Limb (tissue), 2 donors: ENCODE data around the gene UBE2D2.

ENCODE experiments used
- DNase-seq, 2 donors: peaks; one replicate each; pipeline ENCODE4 v3.0.0-alpha.2; 2016; ENCODE audit errors: extremely low spot score in 2 of 2

The UBE2D2 gene

DNA sequence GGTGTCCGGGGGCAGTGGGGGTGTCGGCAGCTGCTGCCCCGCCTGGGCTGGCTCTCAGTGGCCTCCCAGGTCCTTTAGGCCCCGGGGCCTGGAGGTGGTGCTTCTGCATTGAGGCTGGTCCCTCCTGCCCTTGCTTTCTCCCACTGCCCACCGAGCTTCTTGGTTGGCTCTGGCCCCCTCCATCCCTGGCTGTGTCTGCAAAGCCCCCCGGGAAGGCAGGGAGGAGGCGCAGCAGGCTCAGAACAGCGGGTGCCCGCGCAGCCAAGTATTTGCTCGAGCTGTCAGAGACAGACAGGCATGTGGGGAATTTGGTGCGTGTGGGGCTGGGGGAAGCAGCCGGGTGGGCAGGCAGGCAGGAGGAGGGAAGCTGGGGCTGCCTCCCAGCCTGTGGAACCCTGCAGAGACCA lies 98.6 kb downstream of the UBE2D2 start:
- peak in 1 of 2 donors; percentile 75 for DNase-seq

DNA sequence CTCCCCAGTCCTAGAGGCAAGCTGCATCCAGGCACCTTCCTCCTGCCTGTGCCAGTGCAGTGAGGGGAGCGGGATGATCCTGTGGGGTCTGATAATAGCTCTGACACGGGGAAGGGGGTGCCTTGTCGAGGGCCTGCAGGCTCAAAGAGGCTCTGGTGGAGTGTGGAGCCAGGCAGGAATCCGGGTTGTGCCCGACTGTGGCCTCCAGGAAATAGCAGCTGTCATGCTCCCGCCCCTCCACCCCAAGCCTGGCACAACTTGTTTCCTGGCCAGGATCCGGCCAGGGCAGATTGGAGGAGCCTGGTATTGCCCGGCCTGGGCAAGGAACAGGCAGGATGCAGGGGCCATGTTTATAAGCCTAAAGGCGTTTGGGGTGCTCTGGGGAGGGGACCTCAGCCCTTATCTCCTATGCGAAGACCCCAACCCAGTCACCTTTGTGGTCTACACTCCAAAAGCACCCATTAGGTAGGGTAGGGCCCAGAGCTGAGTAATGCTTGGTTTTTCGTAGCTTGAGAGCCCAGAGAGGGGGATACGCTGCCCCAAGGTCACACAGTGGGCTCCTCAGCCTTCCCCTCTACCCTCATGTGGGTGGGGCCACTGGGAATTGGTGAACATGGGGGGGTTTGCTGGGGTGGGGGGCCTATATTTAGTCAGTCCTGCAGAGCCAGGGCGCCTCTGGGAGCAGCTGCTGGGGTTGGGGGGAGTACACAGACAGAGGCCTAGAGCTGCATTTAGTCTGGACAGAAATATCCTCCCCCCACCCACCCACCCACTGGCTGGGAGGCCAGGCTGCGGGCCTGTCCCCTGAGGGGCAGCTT lies 99.2 kb downstream of the UBE2D2 start:
- DNase-seq, result peak in 1 of 2 donors; percentile 60

DNA sequence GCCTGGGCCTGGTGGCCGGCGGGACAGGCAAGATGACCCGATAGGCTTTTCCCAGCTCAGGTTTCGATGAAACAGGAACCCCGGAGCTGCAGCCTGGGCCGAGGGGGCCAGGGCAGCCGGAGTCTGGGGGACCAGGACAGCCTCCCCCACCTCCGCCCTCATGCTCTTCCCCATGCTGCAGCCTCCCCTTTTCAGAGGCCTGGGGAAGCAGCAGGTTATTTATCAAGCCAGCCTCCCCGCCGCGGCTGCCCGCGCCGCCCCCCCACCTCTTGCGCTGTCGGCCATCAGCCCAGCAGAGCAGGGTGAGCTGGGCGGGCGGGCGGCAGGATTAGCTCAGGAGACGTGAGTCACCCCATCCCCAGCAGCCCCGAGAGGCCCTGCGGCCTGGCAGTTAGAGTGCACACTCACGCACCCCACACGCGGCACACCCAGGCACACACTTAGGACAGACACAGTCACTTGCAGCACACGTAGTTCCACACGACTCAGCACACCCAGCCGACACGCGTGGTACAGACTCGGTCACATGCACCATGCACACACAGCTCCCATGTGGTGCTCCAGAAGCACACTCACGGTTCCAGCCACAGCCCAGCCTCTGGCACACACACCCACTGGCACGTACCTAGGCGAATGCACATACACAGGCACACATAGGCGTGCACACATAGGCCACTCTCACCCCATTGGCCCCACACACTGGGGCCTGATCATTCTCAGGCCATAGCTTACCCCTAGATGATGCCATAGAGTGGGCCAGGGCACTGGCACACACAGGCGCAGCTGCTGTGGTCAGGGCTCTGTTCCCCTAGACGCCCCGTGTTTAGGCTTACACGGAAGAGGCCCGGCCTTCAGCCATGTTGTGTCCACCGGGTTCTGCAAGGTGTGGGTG lies 100.0 kb downstream of the UBE2D2 start:
- peak in 1 of 2 donors; percentile 76 for DNase-seq

DNA sequence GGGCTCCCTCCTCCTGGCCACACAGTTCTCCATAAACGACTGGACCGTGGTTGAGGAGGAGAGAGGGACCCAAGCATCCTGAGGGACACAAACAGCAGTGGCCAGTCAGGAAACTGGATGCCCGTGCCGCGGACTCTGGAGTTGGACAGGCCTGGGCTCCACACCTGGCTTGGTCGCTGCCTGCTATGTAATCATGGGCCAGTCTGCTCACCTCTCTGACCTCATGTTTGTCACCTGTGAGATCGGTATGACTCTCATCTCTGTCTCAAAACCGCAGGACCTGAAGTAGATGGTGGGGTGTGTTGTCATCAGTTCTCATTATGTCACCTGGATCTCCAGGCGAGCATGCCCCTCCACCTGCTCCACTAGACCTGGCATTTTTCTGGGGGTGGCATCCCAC lies 101.5 kb downstream of the UBE2D2 start:
- DNase-seq, result no peak

DNA sequence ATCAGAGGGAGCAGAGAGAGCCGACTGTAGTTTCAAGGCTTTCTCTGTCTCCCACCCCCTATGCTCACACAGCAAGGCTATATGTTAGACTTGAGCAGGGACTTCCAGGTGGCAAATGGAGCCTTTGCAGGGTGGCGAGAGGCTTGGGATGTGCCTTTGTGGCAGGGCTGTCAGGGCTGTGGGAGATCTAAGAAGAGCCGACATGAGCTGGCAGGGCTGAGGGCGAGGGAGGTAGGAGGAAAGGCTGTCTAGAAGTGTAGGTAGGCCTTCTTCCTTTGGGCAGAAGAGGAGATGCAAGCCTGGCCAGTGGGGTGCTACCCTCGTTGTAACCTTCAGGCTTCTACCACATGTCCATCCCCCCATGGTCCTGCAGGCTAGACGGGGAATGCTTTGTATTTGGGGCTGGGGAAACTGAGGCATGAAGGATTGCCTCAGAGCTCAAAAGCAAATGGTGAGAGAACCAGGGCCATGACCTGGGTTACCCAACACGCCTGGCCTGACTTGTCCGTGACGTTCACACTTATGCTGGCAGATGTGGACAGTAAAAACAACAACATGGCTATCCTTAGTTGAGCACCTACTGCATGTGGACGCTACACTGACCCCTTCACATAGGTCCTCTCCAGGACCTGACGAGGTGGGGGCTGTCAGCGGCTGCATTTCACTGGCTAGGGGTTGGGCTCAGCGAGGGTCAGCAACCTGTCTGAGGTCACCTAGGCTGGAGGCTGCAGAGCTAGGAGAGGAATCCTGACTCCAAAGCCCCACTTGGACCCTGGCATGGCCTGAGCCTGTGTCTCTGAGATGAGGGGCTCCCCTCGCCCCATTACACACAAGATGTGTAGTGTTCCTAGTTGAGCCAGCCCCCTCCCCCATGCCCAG lies 102.3 kb downstream of the UBE2D2 start:
- no peak for DNase-seq

DNA sequence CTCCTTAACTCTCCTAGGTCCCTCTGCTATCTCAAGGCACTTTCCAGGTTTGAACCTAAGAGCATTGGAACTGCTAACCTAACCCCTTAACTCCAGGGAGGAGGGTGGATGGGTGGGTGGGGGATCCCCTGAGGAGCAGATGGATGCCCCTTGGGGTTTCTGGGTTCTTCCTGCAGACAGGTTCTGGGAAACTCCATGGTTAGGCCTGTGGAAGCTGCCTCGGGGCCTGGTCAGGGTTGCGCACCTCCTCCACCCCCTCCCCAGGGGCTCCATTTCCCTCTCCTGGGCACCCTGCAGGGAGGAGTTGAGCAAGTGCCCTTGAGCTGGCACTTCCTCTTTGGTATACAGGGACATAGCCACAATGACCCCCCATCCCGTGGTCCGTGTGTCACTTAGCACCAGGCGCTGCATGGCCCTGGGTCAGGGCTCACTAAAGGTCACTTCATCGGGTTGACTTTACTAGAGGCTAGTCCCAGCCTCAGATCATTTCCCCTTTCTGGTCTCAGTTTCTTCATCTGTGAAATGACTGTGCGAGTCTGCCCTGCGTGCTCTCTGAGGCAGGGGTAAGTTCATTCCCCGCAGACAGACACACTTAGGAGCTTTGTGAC lies 103.1 kb downstream of the UBE2D2 start:
- no peak for DNase-seq

DNA sequence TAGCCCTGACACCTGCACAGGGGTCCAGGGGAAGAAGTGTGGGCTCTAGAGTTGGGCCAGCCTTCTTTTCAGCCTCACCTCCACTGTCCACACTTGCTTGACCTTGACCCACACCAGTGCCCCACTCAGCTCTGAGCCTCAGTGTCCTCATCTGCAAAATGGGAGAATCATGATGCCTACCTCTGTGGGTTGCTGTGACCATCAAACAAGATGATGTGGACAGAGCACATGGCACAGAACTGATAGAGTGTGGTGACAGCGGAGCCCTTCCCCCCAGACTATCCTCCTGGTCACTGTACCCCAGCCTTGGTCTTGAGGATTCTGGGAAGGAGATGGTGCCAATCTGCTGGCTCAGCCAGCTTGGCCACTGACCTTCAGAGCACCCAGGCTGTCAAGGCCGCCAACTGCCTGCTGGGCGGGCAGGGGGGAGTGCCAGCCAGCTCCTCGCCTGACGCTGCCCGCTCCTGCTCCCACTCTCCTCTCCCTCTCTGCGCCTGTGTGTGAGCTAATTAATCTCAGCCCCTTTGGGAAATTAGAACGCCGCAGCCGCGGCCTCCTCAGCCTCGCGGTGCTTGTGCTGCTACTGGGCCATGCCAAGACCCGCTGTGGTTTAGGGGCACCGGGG lies 103.7 kb downstream of the UBE2D2 start:
- no peak for DNase-seq

DNA sequence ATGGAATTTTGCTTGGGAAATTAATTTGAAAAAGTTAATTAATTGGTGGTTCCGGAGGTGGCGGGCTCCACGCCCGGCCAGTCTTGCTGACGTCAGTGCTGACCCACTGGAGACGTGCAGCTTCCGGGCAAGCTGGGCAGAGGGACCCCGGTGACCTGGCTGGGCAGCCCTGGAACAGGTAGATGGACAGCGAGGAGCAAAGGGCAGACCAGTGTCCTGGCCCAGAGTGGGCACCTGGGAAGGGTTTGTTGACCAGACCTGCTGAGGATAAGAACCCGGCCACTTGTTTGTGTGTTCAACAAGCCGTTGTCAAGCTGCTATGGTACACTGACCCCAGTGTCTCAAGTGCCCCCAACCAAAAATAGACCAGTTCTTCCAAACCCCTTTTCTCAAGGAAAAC lies 104.5 kb downstream of the UBE2D2 start:
- no peak for DNase-seq

DNA sequence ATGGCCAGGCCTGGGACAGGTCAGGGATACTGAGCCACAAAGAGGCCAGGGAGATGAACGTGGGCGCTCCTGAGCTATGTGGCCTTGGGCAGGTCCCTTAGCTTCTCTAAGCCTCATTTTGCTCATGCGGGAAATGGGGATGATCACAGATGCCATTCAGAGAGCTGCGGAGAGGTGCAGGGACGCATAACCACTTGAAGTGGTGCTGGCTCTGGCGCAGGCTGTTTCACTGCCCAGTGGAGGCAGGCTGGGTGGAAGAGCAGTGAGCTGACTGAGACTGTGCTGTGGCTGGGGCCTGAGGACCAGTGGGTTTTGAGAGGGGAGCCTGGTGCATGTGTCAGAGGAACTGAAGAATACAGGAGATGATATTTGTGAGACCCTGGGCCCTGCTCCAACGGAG lies 105.4 kb downstream of the UBE2D2 start:
- no peak for DNase-seq

DNA sequence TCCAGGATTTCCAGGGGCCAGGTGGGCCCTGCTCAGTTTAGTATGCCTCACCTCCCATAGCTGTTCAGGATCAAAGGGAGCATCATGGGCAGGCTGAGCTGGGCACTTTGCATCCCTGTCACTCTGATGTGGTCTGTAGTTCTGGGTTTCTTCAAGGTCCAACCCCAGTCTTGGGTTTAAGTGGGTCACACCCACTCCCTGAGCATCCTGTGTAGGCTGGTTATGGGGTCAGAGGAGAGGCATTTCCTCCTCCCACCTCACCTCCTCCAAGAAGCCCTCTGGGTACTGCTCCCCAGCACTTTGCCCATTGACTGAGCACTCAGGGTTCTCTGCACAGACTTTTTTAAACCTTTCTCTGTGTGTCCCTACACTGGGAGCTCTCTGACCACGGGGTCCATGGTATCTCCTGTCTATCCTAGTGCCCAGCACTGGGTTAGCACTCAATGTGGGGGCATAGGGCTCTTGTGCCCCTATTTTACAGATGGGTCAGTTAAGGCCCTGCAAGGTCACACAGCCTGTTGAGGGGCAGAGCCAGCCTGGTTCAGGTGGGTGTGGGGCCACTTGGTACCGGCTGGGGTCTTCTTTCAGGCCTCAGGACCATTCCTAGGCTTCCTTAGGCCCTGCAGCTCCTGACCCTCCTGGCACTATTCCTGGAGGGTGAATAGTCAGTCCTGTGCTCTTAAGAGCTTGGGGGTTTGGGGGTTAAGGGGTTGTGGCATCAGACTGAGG lies 106.0 kb downstream of the UBE2D2 start:
- no peak for DNase-seq

DNA sequence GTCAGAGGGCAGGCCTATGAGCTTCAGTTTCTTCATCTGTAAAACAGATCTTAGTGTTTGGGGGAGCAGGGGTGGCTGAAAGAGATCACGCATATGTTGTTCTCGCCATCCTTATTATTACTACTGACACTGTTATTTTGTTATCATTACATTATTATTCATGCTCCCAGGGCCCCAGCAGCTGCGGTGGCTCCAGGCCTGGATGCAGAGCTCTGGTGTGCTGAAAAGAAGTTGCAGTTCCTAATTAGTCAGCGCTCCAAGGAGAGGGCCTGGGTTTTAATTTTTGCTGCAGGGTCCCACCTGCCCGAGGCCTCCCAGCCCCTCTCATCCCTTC lies 106.6 kb downstream of the UBE2D2 start:
- no peak for DNase-seq

DNA sequence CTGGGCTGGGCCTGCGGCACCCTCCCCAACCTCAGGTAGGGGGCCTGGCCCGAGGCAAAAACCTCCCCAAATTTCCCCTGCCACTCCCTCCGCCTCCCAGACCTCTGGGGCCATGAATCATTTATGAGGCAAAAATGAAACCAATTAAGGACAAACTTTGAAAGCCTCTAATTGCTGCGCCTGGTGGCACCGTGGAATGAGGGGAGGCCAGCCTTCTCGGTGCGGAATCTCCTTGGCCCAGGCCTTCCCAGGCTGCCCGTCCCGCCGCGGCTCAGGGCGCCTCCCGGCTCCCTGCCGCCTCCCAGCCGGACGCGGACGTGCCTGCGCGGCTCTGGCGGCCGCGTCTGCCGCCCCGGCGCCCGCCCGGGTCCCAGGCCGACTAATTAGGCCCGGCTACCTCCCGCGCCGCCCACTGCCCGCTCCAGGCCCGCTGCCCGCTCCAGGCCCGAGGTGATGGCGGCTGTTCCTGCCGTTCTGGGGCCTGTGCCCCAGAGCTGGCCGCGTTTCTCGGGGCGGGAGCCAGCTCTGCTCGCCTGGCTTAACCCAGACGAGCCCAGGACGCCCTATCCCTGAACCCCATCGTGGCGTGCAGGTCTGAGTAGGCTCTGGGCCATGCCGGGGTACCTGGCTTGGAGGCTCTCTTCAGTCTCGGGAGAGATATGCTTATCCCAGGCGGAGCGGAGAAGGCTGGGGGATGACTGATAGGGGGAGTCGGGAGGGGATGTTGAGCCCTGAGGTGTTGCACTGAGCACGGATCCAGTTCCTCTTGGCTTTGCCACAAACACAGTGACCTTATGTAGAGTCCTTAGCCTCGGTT lies 107.1 kb downstream of the UBE2D2 start:
- peak in 1 of 2 donors; percentile 67 for DNase-seq

DNA sequence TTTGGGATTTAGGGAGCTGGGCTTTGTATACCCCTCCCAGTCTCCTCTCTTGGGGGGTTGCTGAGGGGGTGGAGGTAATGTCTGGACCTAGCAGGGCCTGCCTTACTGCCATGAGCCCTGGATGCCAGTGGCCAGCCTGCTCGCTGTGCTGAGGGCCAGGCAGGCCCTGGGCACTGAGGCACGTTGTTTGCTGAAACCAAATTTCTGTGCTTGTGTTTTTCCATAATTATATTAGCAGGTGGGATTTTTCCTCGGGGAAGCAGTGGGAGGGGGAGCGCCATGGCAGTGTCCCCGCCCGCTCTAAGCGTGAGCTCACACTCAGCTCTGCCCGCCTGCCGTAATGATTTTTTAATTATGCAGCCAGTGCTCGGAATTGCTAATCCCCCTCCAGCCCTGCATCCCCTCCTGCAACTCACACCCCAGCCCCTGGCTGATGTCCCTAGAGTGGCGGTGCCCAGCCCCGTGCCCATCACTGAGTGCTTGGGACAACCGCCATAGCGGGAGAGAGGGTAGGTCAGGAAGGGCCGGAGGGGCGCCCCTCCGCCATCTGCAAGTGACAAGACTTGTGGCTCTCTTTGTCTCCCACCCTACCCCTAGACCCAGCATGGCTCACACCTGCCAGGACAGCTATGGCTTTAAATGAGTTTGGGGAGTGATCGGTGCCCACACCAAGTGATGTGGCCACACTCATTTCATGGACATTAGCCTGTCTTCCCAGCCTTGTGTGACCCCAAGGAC lies 108.0 kb downstream of the UBE2D2 start:
- DNase-seq, result peak in 1 of 2 donors; percentile 45

DNA sequence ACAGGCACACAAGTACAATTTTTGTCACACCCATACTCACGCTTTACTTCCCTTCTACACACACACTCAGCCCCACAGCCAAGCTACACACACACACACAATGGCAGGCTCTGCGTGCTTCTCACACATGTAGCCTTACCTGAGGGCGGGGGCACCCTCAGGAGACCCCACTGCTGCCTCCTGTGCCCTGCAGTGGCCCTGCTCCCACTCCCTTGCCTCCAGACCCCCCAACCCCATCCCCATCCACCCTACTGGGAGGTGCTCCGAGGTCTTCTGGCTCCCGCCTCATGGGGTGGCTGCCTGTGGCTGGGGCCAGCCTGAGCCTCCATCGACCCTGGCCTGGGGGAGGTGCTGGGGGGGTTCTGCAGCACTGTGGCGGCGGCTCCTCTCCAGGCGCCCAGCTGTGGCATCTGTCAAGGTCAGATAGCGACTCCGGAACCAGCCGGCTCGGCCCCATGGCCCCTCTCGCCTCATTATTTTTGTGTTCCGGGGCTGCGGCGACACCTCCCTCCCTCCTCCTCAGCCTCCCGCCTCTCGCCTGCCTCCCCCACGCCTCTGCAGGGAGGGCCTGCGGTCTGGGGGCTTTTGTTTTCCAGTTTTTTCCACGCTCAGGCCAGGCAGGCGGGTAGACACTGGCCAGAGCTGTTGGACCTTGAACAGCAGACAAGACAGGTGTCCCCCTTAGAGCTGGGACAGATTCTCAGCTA lies 108.7 kb downstream of the UBE2D2 start:
- peak in 1 of 2 donors; percentile 62 for DNase-seq

DNA sequence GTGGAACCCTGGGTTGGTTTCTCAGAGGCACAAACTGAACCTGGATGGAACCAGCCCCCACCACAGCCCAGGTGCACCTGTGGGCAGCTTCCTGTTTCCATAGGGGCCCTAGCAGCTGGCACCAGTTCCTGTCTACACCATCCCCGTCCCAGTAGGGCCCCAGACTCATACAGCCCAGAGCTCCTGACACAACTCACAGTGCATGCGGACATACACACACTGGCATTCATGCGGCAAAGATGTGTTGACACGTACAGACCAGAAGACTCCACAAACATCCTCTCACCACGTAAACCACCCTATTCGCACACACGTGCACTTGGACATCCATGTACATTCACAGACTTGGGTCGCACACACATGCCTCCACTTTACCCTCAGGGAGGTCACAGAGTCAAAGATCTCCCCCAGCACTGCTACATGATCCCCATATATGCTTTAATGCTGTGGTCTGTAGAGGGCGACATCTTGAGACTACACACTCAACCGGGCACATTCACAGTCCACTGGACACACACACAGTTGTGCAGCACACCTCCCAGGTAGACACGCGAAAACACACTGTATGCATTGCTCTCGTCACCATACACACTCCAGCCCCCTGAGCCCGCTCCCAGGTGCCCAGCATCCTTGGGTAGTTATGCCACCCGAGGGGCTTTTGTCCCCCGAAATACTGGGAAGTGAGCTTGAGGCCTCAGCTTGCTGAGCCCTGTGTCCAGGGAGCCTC lies 109.4 kb downstream of the UBE2D2 start:
- DNase-seq, result no peak

DNA sequence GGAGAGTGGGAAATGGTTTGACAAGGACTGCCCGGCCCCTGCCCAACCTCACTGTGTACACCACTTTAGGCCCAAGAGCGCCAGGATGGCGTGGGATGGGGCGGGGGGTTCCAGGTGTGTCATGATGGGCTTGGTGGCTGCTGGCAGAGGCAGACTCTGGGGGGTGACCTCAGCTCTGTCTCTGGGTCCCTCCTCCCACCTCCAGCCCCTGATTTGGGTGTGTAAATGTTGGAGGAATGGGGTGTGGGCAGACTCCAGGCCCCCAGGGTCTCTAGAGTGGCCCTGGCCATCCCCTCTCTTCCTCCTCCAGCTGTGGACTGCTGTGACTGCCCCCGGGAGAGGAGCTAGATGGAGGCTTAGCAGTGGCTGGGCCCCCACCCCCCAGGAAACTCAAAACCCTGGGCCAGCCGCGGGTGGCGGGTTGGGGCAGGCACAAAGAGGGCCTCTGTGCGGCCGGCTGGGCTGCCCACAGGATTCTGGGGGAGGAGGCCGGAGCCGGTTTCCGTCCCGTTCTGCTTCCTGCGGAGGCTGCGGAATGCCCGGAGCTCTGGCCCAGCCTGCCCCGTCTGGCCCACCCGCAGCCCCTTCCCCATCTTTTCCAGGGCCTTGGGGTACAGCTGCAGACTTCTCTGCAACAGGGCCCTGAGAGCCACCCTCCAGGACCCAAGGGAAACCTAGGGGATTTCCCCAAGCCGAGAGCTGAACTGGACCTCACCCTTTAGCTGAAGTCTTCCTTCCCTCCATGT lies 110.1 kb downstream of the UBE2D2 start:
- peak in 1 of 2 donors; percentile 71 for DNase-seq
